Activated CD8-positive, alpha-beta T cell treated with anti-CD3 and anti-CD28 coated beads for 36 hours (primary cell): Measurements from ENCODE around the gene QSOX2. TPM values are rescaled to one million over a fixed set of nuclear protein-coding genes. Genes with fewer than 3 reads are reported as not detected.

ENCODE experiments used
- ATAC-seq: fragments of 200-7000 bp; cut with Tn5 transposase; one replicate; pipeline ENCODE4 v1.10.0; 2021; ENCODE audit warnings: mild to moderate bottlenecking, moderate library complexity
- CTCF ChIA-PET: fragments of 350-600 bp; sonication (Branson Sonifier 250); formaldehyde crosslinking; loops from one replicate; lab custom pipeline; 2021; ENCODE audit warnings: antibody characterized with exemption; lab: Charles Lee
- POLR2A ChIA-PET: fragments of 350-600 bp; sonication (Branson Sonifier 250); formaldehyde crosslinking; loops from one replicate; lab custom pipeline; 2021; ENCODE audit warnings: antibody characterized with exemption; lab: Charles Lee
- DNase-seq: peaks from one replicate; pipeline ENCODE4 v3.0.0-alpha.2; 2020
- H3K27ac Mint-ChIP-seq: one replicate; pipeline ENCODE4 v1.8.0; 2021; ENCODE audit warnings: mild to moderate bottlenecking, mixed read lengths
- H3K27me3 Mint-ChIP-seq: one replicate; pipeline ENCODE4 v1.8.0; 2021; ENCODE audit warnings: mixed read lengths
- H3K36me3 Mint-ChIP-seq: one replicate; pipeline ENCODE4 v1.8.0; 2021; ENCODE audit warnings: low read depth, mixed read lengths
- H3K4me1 Mint-ChIP-seq: one replicate; pipeline ENCODE4 v1.8.0; 2021; ENCODE audit warnings: low read depth, mixed read lengths
- H3K4me3 Mint-ChIP-seq: one replicate; pipeline ENCODE4 v1.8.0; 2021; ENCODE audit warnings: mild to moderate bottlenecking, moderate library complexity, mixed read lengths
- H3K9me3 Mint-ChIP-seq: one replicate; pipeline ENCODE4 v1.8.0; 2021; ENCODE audit warnings: mixed read lengths
- intact Hi-C: fragments of 100-400 bp; cut with micrococcal nuclease; formaldehyde crosslinking; loops from one replicate; pipeline ENCODE4 v1.10.0; 2022
- total RNA-seq, 2 experiments: library from RNA; stranded (reverse); gene quantifications; one replicate each; pipeline ENCODE4 v1.2.3, GENCODE V29; 2021
- TF ChIP-seq, protein P1 (sequence below): fragments of 200-600 bp; IDR thresholded peaks from one replicate; pipeline ENCODE4 v1.8.0; 2022; ENCODE audit warnings: antibody characterized with exemption, mild to moderate bottlenecking

Gene QSOX2
- total RNA-seq, 2 experiments from 2014 or later: 21.0 to 21.5 TPM

DNA sequence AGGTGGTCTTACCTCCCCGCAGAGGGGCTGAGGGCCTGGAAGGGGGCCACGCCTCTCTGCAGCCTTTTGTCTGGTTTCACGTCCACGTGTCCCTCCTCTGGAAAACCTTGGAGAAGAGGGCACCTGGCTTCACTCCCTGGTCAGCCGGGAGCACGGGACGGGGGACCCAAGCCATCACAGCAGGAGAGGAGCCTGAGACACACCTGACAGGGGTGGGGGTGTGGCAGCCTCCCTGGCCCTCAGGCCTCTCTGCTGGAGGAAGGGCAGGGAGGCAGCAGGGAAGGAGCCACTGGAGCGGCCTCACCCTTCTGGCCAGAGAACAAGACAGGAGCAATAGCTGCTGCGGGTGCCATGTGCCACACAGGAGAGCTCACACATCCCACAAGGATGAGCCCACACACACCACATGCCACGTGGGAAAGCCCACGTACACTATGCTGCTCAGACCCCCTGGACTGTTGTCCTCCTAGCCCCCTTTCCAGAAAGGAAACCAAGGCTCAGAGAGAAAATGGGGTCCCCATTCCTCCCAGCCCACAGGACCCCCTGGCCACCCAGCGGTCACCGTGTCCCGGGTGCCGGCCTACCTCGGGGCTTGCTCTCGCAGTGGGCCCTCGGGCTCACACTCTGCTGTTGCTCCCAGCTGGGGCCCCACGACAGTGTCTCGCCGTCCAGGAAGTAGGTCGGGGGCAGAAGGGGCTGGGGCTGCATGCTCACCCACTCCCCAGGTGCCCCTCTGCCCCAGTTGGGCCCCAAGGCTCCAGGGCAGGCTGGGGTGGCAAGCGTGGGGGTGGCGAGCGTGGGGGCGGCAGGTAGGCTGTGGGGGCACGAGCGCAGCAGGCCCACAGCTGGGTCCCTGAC is 40.1 kb upstream of the QSOX2 start:
- no peak for ATAC-seq
- no peaks in the 10 kb centered on the region for H3K27me3 Mint-ChIP-seq
- POLR2A ChIA-PET: no interaction called here
- intact Hi-C loops: no loop called here
- peaks cover 3% of the 10 kb centered on the region for H3K4me1 Mint-ChIP-seq
- TF ChIP-seq, protein P1, sequence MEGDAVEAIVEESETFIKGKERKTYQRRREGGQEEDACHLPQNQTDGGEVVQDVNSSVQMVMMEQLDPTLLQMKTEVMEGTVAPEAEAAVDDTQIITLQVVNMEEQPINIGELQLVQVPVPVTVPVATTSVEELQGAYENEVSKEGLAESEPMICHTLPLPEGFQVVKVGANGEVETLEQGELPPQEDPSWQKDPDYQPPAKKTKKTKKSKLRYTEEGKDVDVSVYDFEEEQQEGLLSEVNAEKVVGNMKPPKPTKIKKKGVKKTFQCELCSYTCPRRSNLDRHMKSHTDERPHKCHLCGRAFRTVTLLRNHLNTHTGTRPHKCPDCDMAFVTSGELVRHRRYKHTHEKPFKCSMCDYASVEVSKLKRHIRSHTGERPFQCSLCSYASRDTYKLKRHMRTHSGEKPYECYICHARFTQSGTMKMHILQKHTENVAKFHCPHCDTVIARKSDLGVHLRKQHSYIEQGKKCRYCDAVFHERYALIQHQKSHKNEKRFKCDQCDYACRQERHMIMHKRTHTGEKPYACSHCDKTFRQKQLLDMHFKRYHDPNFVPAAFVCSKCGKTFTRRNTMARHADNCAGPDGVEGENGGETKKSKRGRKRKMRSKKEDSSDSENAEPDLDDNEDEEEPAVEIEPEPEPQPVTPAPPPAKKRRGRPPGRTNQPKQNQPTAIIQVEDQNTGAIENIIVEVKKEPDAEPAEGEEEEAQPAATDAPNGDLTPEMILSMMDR: no peak
- H3K36me3 Mint-ChIP-seq: no peaks in the 10 kb centered on the region
- CTCF ChIA-PET: interaction anchor here (0.9 kb wide), 1 partner anchor 119 kb away, joined by 3 read pairs; no protein-coding TSS in a partner anchor
- H3K4me3 Mint-ChIP-seq: no peak overlapping the region
- no peaks in the 10 kb centered on the region for H3K9me3 Mint-ChIP-seq
- no peak overlapping the region for H3K27ac Mint-ChIP-seq
- DNase-seq: no peak

DNA sequence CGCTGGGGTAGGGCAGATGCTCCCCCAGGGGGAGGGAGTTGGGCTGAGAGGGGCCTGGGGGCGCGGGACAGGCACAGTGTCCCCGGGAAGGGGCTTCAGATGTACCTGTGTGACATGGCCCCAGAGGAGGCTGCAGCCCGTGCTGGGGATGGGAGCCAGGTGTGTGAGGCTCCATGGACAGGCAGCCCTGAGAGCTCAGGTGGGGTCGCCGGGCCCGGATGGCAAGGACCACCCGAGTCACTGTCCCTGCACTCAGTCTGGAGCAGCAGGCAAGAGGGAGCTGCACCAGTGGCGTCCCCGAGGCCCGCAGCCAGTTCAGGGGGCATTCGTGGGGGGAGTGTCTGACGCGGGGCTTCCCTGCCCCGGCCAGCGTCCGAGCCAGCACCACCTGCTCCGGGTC is 39.3 kb upstream of the QSOX2 start:
- Mint-ChIP-seq H3K27ac (no peak overlapping the region), H3K4me3 (no peak overlapping the region), H3K36me3 (no peaks in the 10 kb centered on the region), H3K9me3 (no peaks in the 10 kb centered on the region), H3K4me1 (peaks cover 3% of the 10 kb centered on the region), H3K27me3 (no peaks in the 10 kb centered on the region)
- ChIA-PET CTCF (interaction anchor here (0.8 to 0.9 kb wide), 2 partner anchors 28 to 118 kb away, joined by 3 to 5 read pairs; no protein-coding TSS in a partner anchor), POLR2A (no interaction called here)
- no peak for ATAC-seq
- TF ChIP-seq, protein P1: no peak
- no peak for DNase-seq
- intact Hi-C loops: no loop called here

DNA sequence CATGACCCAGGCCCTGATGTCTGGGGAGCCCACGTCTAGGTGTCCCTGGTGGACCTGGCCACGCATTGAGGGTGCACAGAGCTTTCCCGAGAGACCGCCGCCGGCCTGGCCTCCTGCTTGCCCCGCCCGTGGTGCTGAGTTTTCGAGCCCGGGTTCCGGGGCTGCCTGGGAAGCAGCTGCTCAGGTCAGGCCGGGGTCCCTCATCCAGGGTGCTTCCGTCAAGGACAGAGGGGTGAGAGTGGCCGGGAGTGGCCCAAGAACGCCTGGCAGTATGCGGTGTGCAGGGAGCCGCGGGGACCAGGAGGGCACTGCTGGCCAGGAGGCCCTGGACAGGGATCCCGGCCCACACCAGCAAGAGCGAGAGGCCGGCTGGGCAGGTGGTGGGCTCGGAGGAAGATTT is 38.7 kb upstream of the QSOX2 start:
- no peak for ATAC-seq
- intact Hi-C loops: no loop called here
- CTCF ChIA-PET: interaction anchor here (0.8 to 1.3 kb wide), 5 partner anchors 17 to 150 kb away, joined by 3 to 5 read pairs (median 3); no protein-coding TSS in a partner anchor

DNA sequence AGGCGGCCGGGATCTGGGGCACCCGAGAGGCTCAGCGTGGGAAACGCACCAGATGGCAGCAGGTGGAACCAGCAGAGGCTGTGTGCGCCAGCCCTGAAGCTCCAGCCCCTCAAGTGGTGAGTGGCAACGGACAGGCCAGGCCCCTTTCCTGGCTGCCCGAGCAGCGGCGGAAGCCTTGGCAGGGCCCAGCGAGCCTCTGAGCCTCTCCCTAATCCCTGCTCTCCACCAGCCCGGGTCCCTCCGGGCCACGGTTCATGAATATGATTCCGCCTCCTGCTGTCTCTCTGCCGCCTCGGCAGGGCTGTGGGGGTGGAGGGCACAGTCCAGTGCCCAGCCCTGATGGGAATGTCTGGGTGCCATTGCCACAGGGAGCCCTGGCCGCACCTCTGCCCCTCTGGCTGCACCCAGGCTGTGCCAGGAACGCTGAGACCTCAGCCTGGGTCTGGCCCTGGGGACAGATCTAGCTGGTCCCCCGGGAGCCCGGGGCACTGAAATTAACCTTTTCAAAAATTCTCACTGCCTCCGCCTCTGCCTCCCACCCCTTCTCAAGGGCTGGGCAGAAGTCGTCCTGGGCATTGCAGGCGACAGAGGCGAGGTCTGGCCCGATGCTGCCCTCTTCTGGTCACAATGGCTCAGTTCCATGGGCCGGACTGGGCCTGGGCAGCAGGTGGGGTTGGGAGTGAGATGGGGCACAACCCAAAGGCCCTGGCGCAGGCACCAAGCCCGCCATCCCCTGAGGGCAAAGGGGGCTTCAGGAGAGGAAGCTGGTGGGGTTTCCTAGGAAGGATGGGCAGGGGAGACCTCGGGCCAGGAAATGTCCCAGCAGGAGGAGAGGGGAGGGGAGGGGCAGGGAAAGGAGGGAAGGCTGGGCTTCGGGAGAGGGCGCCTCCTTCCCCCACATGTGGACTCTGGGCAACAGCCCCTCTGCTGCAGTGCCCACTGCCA is 38.0 kb upstream of the QSOX2 start:
- ATAC-seq (peak; percentile 99), DNase-seq (peak; percentile 85)
- ChIA-PET CTCF (interaction anchor here (0.8 to 1.5 kb wide), 7 partner anchors 13 to 149 kb away, joined by 3 to 12 read pairs (median 4); no protein-coding TSS in a partner anchor), POLR2A (interaction anchor here (0.6 kb wide), 1 partner anchor 778 kb away, joined by 3 read pairs; no protein-coding TSS in a partner anchor)
- no peaks in the 10 kb centered on the region for H3K27me3 Mint-ChIP-seq
- H3K36me3 Mint-ChIP-seq: no peaks in the 10 kb centered on the region
- H3K4me1 Mint-ChIP-seq: peaks cover 3% of the 10 kb centered on the region
- TF ChIP-seq, protein P1: peak; percentile 80
- H3K27ac Mint-ChIP-seq: no peak overlapping the region
- intact Hi-C loops: loop anchor here (2.0 kb wide), 1 partner anchor 113 kb away; no protein-coding TSS in a partner anchor
- H3K4me3 Mint-ChIP-seq: no peak overlapping the region
- H3K9me3 Mint-ChIP-seq: no peaks in the 10 kb centered on the region

More for the DNA sequence above, 38.7 kb upstream of the QSOX2 start:
- Mint-ChIP-seq H3K4me3 (no peak overlapping the region), H3K27ac (no peak overlapping the region), H3K27me3 (no peaks in the 10 kb centered on the region), H3K4me1 (peaks cover 3% of the 10 kb centered on the region), H3K36me3 (no peaks in the 10 kb centered on the region), H3K9me3 (no peaks in the 10 kb centered on the region)
- POLR2A ChIA-PET: no interaction called here
- TF ChIP-seq, protein P1: no peak
- no peak for DNase-seq
